NCI-H446 (cell line): ENCODE measurements around the gene ANO2.
A peak's percentile ranks its signal among the peaks of the same experiment; 100 is the strongest.
"Not testable (repeated sequence)": the region's sequence is repeated elsewhere in the genome, so short reads cannot be mapped to it uniquely, and the experiment has no call there.

Experiments used
- DNase-seq, 2 experiments: peaks; one replicate each; lab custom pipeline; 2025; lab: John Stamatoyannopoulos, UW

The ANO2 gene

GRCh38 chr12:5669624-5670023 is 275.4 kb downstream of the ANO2 start:
- not testable (repeated sequence) for DNase-seq

GRCh38 chr12:5665615-5666014 is 279.4 kb downstream of the ANO2 start:
- DNase-seq, result no peak

GRCh38 chr12:5661811-5662210 is 283.2 kb downstream of the ANO2 start:
- DNase-seq, result no peak

GRCh38 chr12:5660238-5660637 is 284.8 kb downstream of the ANO2 start:
- DNase-seq, result no peak

GRCh38 chr12:5658339-5658941 is 286.6 kb downstream of the ANO2 start:
- DNase-seq, result not testable (repeated sequence)

- DNase-seq, result no peak
Observed at GRCh38 chr12:5656836-5657235, 288.2 kb downstream of the ANO2 start.

- DNase-seq, result no peak
Observed at GRCh38 chr12:5655120-5655519, 289.9 kb downstream of the ANO2 start.

GRCh38 chr12:5654019-5654418 is 291.0 kb downstream of the ANO2 start:
- no peak for DNase-seq

- no peak for DNase-seq
Observed at GRCh38 chr12:5650829-5651461, 294.1 kb downstream of the ANO2 start.

- no peak for DNase-seq
Observed at GRCh38 chr12:5650281-5650680, 294.8 kb downstream of the ANO2 start.

- peak in 1 of 2 experiments; percentile 27 for DNase-seq
Observed at GRCh38 chr12:5648692-5649359, 296.2 kb downstream of the ANO2 start.

- no peak for DNase-seq
Observed at GRCh38 chr12:5643266-5643665, 301.8 kb downstream of the ANO2 start.

- DNase-seq, result no peak
Observed at GRCh38 chr12:5637698-5638097, 307.4 kb downstream of the ANO2 start.

GRCh38 chr12:5636907-5637306 is 308.2 kb downstream of the ANO2 start:
- no peak for DNase-seq

GRCh38 chr12:5633106-5633505 is 312.0 kb downstream of the ANO2 start:
- DNase-seq, result no peak

- DNase-seq, result no peak
Observed at GRCh38 chr12:5632453-5632852, 312.6 kb downstream of the ANO2 start.

GRCh38 chr12:5631497-5631896 is 313.6 kb downstream of the ANO2 start:
- no peak for DNase-seq

- DNase-seq, result no peak
Observed at GRCh38 chr12:5630726-5631125, 314.3 kb downstream of the ANO2 start.

- no peak for DNase-seq
Observed at GRCh38 chr12:5628501-5628900, 316.6 kb downstream of the ANO2 start.

- DNase-seq, result no peak
Observed at GRCh38 chr12:5627053-5627630, 317.9 kb downstream of the ANO2 start.

- no peak for DNase-seq
Observed at GRCh38 chr12:5626151-5626550, 318.9 kb downstream of the ANO2 start.

GRCh38 chr12:5624486-5625272 is 320.4 kb downstream of the ANO2 start:
- DNase-seq, result no peak
